Left lung (tissue), 10 donors: ENCODE data around the gene CALML5. TPM values are rescaled to one million over a fixed set of nuclear protein-coding genes. Genes with fewer than 3 reads are reported as not detected.
A peak's percentile ranks its signal among the peaks of the same experiment; 100 is the strongest.

ENCODE experiments used
- ATAC-seq: fragments of 200-7000 bp; cut with Tn5 transposase; one replicate; pipeline ENCODE4 v1.9.1; 2020; ENCODE audit warnings: moderate library complexity
- DNase-seq, 4 donors: peaks; one replicate each; pipeline ENCODE4 v3.0.0-alpha.2; 2013 to 2020
- H3K27ac ChIP-seq, 2 donors: fragments of 200-600 bp; sonication (generic) in 1 of 2; one replicate each; pipeline versions ENCODE4 v1.5.0 to v1.8.0; 2020 to 2021
- H3K27me3 ChIP-seq, 2 donors: fragments of 200-600 bp; sonication (generic) in 1 of 2; one replicate each; pipeline versions ENCODE4 v1.5.0 to v1.8.0; 2020 to 2021
- H3K36me3 ChIP-seq, 2 donors: fragments of 200-600 bp; sonication (generic) in 1 of 2; one replicate each; pipeline versions ENCODE4 v1.5.0 to v1.8.0; 2020 to 2021
- H3K4me1 ChIP-seq, 2 donors: fragments of 200-600 bp; one replicate each; pipeline ENCODE4 v1.8.0; 2021
- H3K4me3 ChIP-seq, 2 donors: fragments of 200-600 bp; sonication (generic) in 1 of 2; one replicate each; pipeline versions ENCODE4 v1.5.0 to v1.8.0; 2020 to 2021; ENCODE audit warnings: mild to moderate bottlenecking in 1 of 2
- H3K9me3 ChIP-seq, 2 donors: fragments of 200-600 bp; sonication (generic) in 1 of 2; one replicate each; pipeline versions ENCODE4 v1.5.0 to v1.8.0; 2020 to 2021
- intact Hi-C, 2 donors: fragments of 100-400 bp; cut with DNase I; formaldehyde crosslinking; loops; one replicate each; pipeline versions ENCODE4 v1.11.2 to v1.14.2; 2022
- polyA plus RNA-seq, 6 donors: library from polyadenylated mRNA; unstranded; fragments of 120-200 nt; gene quantifications; one replicate each; pipeline ENCODE4 v1.2.1, GENCODE V29; 2013; ENCODE audit not compliant: insufficient read length in 6 of 6
- total RNA-seq, 2 donors: library from RNA; stranded (reverse); fragmentation: NEBNext Ultra II Directional; extraction: Animal tissue kit (Norgen Biotek cat#: 25700); gene quantifications; one replicate each; pipeline ENCODE4 v1.2.1, GENCODE V29; 2021
- TF ChIP-seq, protein P1 (sequence below), 2 donors: fragments of 200-600 bp; sonication (generic) in 1 of 2; IDR thresholded peaks; one replicate each; pipeline versions ENCODE4 v1.5.0 to v1.8.0; 2021; ENCODE audit warnings: antibody characterized with exemption in 2 of 2
- donor health status: DM: no; HTN: yes; CAD: no.
- donor health status: DM: no; HTN: no; CAD: no.

Gene CALML5
- total and polyA plus RNA-seq, 8 donors = not detected

DNA sequence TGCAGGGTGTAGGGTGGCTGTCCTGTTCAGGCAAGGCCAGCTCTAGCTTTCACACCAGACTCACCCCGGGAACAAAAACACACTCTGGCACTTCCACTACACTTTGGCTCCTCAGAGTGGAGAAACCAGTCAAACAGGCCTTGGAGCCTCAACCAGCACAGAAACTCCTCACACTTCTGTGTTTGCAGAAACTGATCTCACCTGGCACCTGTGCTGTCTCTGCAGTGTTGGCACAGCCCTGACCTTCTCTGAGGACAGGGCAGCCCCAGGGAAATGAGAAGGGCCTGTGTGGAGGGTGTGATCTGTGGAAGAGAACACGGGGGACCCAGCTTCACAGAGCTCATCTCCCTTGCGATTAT lies 4.1 kb upstream of the CALML5 start:
- no peak overlapping the region for H3K27ac ChIP-seq
- H3K4me1 ChIP-seq = peaks cover 0 to 7% of the 10 kb centered on the region in 2 donors
- ATAC-seq (peak; percentile 87), DNase-seq (peak in 3 of 4 donors; percentile 45 to 86 (median 63))
- H3K27me3 ChIP-seq = peaks cover 0 to 7% of the 10 kb centered on the region in 2 donors
- no peaks in the 10 kb centered on the region for H3K9me3 ChIP-seq
- no peak overlapping the region for H3K4me3 ChIP-seq
- intact Hi-C loops = no loop called here
- H3K36me3 ChIP-seq = no peaks in the 10 kb centered on the region
- TF ChIP-seq, protein P1, sequence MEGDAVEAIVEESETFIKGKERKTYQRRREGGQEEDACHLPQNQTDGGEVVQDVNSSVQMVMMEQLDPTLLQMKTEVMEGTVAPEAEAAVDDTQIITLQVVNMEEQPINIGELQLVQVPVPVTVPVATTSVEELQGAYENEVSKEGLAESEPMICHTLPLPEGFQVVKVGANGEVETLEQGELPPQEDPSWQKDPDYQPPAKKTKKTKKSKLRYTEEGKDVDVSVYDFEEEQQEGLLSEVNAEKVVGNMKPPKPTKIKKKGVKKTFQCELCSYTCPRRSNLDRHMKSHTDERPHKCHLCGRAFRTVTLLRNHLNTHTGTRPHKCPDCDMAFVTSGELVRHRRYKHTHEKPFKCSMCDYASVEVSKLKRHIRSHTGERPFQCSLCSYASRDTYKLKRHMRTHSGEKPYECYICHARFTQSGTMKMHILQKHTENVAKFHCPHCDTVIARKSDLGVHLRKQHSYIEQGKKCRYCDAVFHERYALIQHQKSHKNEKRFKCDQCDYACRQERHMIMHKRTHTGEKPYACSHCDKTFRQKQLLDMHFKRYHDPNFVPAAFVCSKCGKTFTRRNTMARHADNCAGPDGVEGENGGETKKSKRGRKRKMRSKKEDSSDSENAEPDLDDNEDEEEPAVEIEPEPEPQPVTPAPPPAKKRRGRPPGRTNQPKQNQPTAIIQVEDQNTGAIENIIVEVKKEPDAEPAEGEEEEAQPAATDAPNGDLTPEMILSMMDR (IDR thresholded peaks at IDR 0.05) = no peak

DNA sequence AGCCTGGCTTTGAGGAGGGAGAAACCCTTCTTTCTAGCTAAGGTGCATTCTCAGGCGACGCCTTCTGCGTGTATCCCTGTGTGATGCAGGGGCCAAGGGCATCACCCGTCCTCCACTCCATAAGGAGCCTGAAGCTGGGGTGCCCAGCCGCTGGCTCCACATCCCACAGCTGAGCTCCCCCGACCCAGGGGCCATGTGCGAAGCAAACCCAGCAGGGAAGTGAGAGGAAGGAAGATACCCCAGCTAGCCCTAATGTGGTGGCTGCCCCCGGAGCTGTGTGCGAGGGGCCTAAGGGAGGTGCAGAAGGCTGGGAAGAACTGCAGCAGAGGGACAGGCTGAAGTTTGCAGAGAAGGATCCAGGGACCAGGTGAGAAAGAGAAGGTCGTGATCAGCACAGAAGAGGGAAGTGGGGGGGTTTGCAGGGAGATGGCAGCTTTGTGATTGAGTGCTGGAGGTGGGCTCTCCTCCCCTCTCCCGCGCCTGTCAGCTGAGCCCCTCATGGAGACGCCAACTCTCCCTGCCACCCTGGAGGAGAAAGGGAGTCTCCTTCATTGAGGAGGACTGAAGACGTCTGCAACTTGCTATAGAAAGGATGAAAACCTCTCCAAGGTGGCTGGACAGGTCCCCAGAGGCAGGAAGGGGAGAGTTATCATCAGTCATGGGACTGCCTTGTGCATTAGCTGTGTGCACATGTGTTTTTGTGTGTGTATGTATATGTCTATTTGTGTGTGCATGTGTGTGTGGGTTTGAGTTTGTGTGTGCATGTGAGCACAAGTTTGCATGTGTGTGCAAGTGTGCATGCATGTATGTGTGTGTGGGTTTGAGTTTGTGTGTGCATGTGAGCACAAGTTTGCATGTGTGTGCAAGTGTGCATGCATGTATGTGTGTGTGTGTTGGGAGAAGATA lies 3.5 kb upstream of the CALML5 start:
- Histone ChIP-seq H3K9me3 (no peaks in the 10 kb centered on the region), H3K36me3 (no peaks in the 10 kb centered on the region), H3K4me1 (peaks cover 0 to 7% of the 10 kb centered on the region in 2 donors), H3K27me3 (peaks cover 0 to 7% of the 10 kb centered on the region in 2 donors), H3K4me3 (no peak overlapping the region), H3K27ac (no peak overlapping the region)
- peak; percentile 15 for ATAC-seq
- intact Hi-C loops = no loop called here
- peak in 1 of 4 donors; percentile 13 for DNase-seq
- TF ChIP-seq, protein P1 (IDR thresholded peaks at IDR 0.05) = no peak

DNA sequence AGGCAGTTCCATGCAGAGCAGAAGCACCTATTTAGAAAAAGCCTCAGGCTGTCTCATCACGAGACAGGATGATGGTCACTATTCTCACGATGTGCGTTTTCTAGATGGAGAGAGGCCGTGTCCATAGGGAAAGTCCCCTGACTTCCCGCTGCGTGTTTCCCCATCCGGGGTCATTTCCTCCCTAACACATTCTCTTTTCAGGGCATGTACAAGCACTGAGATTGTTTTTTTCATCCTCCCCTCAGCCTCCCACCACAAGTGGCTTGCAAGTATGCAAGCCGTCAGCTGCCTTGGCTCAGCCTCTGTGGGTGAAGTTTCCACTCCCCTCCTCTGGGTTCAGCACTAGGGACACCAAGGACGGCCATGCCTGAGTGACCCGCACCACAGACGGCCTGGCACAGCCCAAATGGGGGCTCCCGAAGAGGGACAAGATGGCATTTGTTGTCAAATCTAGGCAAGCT lies 2.7 kb upstream of the CALML5 start:
- no peaks in the 10 kb centered on the region for H3K36me3 ChIP-seq
- ATAC-seq (peak; percentile 39), DNase-seq (peak in 2 of 4 donors; percentile 32 to 50)
- TF ChIP-seq, protein P1 (IDR thresholded peaks at IDR 0.05) = no peak
- no peaks in the 10 kb centered on the region for H3K9me3 ChIP-seq
- H3K4me1 ChIP-seq = peaks cover 0 to 7% of the 10 kb centered on the region in 2 donors
- H3K27ac ChIP-seq = no peak overlapping the region
- intact Hi-C loops = no loop called here
- H3K4me3 ChIP-seq = no peak overlapping the region
- peaks cover 0 to 7% of the 10 kb centered on the region in 2 donors for H3K27me3 ChIP-seq

DNA sequence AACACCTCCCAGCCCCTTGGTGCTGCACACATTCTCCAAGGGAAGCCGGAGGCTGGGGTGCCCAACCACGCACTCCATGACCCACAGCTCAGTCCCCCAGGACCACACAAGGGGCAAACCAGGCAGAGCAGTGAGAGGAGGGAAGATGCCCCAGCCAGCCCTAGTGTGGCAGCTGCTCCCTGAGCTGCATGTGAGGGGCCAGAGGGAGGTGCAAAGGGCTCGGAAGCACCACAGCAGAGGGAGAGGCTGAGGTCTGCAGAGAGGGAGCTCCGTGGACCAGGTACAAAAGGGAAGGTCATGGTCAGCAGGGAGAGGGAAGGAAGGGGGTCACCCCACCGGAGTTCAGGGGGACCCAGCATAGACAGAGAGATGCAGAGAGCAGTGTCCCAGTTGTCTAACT lies 1.5 kb upstream of the CALML5 start:
- intact Hi-C loops = no loop called here
- Histone ChIP-seq H3K4me1 (peaks cover 0 to 7% of the 10 kb centered on the region in 2 donors), H3K27me3 (peaks cover 0 to 7% of the 10 kb centered on the region in 2 donors), H3K36me3 (no peaks in the 10 kb centered on the region), H3K9me3 (no peaks in the 10 kb centered on the region), H3K4me3 (no peak overlapping the region), H3K27ac (no peak overlapping the region)
- ATAC-seq (no peak), DNase-seq (no peak)
- TF ChIP-seq, protein P1 (IDR thresholded peaks at IDR 0.05) = no peak

DNA sequence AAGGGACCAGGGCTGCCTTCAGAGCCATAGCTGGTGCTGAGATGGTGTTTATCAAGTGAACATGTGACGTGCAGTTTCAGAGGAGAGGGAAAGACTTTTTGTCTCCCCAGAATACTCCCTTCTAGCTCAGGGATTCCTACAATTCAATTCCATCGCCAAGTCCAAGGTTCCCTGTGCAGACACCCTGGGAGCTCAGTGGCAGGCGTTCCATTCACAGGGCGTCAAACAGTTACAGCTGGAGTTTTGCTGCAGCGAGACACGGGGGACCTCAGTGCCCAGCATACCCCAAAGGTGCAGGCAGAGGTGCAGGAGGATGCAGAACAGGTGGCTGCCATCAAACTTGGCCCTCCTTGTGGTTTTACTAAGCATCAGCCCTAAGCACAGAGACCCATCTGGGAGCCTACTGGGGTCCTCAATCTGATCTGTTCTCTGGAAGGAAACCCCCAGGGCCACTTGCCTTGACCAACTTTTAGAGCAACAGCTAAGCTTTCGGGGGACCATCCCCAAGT lies 846 bp upstream of the CALML5 start:
- ATAC-seq (no peak), DNase-seq (no peak)
- Histone ChIP-seq H3K27ac (no peak overlapping the region), H3K4me3 (no peak overlapping the region), H3K9me3 (no peaks in the 10 kb centered on the region), H3K27me3 (peaks cover 0 to 7% of the 10 kb centered on the region in 2 donors), H3K4me1 (peaks cover 0 to 7% of the 10 kb centered on the region in 2 donors), H3K36me3 (no peaks in the 10 kb centered on the region)
- TF ChIP-seq, protein P1 (IDR thresholded peaks at IDR 0.05) = no peak
- intact Hi-C loops = no loop called here
